Hematopoietic multipotent progenitor cell treated with erythropoietin and hydrocortisone succinate and interleukin-3 and kit ligand, for 6 days (in vitro differentiated cells): ENCODE measurements around the gene BNC2.

Source experiments
- DNase-seq: peaks from one replicate; pipeline ENCODE4 v3.0.0-alpha.2; 2015

BNC2 gene

DNA sequence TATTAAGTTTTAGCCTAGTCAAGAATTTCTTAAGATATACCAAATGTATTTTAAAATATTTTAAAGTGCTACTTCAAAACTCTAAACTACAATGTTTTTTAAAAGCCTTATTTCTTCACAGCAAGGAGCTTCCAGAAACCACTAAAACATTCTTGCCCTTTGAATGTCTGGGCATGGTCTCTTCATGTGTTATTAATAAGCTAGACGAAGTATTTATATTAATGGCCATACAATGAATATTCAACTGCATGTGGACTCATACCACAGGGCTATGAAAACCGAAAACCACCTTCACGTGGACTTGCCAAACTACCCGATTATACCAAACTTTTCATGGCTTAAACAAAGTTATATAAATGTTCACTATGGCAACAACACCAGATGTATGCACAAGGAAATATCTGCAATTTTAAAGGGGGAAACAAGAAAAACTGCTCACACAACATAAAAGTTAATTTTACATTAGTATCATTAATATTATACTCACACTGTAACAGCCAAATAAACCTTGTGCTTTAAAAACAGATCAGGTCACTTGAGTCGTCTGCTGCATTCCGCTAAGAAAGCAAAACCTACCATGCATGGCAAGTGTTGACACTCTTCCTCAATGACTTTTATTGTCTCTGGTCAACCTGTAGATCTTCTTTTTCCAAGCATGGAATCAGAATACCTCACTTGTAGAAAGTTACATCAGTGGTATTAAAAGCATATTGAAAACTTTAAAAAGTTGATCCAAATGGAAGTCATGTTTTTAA is 246.3 kb downstream of the BNC2 start:
- no peak for DNase-seq

DNA sequence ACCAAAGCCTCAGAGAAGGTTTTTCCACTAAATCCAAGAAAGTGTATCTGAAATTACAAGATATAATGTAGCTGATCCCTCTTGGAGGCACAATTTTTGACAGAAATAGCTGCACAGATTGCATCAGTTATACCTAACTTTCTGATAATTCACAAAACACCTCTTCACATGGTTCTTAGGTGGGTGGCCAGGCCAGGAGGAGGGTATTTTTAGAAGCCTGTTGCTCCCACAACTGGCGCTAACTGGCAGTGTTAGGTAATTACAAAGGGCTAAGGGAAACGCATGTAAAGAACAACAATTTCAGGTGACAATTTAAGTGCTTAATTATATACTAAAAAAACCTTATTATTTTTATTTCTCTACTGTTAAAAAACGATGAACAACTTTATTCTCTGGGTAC is 247.9 kb downstream of the BNC2 start:
- DNase-seq = no peak

DNA sequence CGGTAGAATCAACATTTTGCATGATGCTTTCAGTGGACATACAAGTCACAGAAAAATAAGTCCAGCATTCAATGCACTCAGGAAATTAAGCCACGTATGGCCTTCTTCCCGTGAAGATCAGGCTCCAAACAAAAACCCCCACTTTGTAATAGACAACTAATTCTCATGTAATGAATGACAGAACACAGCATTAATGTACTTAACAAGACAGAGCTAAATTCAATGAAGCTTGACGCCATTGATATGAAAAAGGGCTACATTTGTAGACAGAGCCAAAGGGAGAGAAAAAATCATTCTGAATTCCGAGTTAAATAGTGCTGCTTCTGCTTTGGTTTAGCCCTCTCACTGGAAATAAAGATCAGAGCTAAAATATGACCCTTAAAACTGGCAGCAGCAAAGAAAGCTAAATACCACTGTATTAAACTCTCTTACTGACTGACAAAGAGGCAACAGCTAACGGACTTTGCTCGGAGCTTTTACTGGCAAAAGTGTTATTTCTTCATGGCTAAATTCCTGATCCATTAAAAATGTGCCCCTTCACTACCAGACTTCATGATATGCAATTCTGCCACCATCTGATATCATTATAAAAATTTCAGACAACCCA is 250.5 kb downstream of the BNC2 start:
- no peak for DNase-seq

DNA sequence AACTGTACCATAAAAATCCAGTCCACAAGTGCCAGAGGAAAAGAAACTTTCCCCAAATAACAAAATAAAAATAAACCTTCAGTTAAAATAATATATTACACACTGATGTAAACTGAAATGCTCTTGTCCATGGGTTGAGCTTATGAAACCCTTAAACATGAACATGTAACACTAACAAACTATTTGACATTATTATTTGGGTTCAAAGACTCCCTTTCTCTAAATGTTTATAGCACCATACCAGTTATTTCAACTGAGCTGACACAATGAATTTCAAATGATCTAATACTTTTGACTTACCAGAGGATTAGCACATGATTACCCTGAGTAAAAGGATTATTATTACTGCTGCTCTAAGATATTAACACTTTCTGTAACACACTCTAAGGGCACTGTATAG is 251.1 kb downstream of the BNC2 start:
- no peak for DNase-seq

DNA sequence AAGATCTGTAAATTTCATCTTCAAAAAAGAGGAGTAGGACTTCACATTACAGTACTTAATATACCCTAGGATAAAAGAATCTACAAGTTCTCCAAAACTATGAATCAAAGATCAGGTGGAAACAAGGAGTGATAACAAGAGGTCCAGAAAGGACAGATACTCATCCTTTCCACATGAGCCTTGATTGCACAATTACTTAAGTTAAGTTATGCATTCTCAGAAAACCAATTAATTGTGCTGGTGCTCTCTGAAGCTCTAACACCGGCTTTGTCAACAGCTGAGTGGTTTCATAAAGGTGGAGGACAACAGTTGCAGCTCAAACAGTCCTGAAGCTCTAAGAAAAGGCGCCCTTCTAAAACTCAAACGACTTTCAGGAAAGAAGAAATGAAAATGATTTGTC is 251.9 kb downstream of the BNC2 start:
- no peak for DNase-seq

DNA sequence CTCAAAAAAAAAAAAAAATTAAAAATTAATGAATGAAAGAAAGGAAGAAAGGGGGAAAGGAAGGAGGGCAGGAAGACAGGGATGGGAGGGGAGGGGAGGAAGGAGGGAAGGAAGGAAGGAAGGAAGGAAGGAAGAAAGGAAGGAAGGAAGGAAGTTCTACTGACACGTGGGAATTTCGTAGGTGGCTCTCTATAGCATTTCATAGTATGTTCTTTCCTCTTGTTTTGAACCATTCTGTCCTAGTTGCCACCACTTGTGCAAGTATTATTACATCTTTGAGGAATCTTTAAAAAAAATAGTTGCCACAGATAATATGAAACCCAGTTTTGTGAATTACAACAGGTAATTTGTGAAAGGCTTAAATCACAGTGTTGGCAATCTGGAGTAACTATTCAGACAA is 253.8 kb downstream of the BNC2 start:
- DNase-seq = no peak

DNA sequence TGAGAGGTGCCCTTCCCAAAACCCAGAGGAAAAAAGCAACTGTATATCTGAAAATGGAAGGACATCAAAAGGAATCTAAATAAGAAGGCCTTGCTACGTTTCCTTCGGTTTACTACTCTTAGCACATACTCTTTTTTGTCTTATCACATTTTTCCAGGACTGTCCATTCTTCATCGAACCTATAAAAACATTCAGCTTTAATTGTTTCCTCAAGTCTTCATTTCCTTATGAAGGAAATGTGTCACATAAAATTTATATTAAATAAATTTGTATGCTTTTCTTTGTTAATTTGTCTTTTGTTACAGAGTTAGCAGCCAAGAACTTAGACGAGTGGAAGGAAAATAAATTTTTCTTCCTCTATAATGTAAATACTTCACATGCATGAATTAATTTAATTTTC is 255.0 kb downstream of the BNC2 start:
- no peak for DNase-seq

DNA sequence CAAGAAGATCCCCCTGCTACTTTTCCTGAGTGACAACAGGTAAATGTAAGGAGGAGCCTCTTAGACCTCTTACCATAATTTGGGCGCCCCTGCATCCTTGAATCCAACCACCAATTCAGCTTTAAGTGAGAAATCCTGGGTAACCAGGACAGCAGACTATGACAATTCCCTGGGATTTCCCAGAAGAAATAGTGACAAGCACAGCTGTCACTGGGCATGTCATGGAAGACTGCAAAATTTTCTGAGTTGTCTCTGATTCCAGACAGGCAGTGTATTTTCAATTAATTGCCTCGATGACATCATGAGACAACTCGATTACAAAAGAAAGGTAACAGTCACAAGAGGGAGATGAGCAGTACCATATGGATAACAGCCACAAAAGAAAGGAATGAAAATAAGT is 256.9 kb downstream of the BNC2 start:
- no peak for DNase-seq

DNA sequence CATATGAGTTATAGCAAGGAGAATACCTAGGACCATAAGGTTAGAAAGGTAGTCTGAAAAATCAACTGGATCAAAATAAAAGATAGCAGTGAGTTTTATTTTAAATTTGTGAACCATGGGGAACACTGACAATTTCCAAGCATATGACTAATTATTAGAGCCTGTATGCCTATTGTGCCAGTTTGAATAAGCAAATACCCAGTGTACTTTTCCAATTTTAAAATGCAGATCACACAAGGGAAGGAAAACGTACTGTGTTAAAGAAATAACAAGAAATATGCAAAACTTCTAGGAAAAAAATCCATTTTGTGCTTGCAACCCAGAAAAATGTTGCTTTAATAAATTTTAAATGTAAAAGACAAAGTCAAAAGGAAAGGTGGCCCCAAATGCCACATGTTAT is 257.4 kb downstream of the BNC2 start:
- DNase-seq = no peak

DNA sequence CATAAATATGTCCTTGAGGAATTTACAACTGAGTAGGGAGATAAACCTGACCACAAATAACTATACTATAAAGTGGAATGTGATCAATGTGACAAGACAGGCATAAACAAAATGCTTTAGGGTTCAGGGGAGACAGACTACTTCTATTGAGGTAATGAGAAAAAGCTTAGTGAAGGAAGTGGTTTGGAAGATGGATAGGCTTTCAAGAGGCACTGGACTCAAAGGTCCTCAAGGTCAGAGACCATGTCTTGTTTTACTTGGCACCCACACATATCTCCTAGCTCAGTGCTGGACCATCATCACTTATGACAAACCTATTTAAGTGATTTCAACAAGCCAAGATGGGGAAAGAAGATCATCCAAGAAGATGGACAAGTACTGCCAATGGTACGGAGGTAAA is 257.8 kb downstream of the BNC2 start:
- DNase-seq = no peak

DNA sequence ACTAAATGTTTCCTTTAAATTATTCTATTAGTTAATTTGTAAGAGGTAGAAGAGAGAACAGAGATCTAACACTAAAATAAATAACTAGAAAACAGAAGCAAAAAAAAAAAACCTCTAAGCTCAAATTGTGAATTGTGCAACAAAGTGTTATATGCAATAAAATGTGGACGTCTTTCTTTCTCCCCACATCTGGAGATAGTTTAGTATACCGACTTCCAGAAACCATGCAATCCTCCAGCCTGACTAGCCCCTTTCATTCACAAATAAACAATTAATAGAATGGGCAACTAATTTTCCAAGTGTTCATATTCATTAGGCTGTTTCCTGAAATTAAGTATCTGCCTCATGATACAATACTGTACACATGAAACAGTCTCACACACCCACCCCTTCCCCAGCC is 258.5 kb downstream of the BNC2 start:
- no peak for DNase-seq

DNA sequence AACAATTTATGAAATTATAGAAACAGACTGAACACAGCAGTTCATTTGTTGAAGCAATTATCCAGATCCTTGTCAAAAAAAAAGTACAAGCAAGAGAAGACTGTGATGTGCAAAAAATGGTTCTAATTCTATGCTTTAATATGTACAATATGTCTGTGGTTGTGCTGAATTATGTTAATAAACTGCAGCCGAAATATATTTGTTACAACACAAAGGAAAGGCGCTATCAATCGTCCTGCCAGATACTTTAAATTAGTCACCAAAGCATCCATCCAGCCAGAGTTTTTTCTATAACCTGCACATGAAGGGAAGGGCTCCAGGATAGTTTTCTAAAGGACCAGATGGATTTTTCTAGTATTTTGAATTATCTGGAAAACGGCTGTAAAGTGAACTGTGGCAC is 259.5 kb downstream of the BNC2 start:
- DNase-seq = no peak

DNA sequence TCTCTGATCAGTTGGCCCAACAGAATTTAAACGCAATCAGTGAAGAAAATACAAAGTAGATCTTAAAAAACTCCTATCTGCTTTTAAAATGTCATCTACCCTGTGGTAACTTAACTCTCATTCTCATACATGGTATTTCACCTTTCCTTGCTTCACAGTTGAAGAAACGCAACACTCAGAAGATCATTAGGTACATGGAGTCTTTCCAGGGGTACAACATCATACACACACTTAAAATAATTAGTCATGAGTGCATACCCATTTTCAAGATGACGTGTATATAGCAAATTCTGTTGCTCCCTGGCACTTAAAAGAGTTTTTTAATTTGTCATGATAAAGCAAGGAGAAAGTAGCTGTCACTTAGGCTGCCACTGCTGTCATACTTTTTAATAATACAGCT is 259.9 kb downstream of the BNC2 start:
- no peak for DNase-seq

DNA sequence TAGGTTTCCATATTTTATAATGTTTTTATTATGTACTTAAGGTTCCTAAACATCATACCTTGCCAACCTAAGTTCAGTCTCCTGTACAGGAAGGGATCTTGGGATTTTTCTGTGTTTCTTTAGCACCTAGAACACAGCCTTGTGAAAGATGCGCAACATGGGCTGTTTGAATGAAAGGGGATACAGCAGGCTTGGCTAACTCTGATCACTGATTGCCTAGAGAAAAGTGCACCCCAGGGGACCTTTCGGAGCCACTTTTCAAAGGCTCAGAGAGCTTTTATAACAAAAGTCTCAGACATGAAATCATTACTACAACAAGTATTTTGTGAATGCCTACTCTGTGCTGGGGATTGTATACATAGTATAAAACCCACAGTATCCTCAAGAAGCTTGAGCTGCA is 261.6 kb downstream of the BNC2 start:
- DNase-seq = no peak

DNA sequence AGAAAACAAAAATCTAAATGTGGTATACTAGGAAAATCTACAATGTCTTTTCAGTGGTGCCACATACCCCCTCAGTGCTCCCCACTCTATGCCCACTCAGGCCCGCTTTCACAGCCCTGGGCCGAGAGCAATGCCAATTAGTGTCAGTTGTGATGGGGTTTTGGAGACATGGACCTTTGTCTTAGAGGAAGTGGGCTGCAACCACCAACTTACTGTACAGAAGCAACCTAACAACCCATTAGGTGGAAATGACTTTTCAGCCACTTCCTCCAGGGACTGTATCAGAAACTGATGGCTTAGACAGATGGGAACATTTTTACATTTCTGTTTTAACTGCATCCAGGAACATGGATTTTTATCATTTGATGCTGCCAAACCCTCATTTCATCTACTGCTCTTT is 268.0 kb downstream of the BNC2 start:
- DNase-seq = no peak

DNA sequence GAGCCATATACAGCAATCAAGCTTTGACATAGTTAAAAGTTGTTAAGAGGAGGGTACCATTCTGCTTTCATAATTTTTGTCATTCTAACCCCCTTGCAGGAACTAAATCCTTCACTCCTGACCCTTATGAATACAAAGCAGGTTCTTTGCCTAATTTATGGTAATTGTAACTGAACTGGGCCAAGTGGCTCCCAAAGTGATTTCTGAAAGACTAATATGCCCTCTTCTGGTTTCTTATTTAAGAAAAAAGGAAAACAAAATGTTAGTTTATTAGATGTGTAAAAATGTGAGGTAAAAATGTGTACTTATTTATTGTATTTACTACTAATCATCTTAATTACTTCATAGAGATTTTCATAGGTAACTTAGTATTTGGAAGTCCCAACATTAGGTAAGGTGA is 268.5 kb downstream of the BNC2 start:
- no peak for DNase-seq

DNA sequence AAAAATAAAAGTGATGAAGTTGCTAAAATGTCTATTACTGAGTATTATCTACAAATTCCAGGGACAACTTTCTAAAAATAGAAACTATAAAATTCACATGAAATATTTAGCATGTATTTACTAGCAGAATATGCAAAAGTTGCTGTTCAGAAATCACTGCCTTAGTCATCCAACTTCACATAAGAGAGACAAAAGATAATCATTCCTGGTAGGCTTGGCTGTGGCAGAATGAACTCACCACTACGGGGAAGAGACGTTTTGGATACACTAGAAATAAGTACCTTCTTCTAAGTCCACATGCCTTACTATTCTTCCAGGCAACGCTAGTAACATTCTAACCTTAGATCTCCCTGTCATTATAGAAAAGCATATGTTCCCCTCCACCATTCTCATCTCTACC is 272.2 kb downstream of the BNC2 start:
- no peak for DNase-seq

DNA sequence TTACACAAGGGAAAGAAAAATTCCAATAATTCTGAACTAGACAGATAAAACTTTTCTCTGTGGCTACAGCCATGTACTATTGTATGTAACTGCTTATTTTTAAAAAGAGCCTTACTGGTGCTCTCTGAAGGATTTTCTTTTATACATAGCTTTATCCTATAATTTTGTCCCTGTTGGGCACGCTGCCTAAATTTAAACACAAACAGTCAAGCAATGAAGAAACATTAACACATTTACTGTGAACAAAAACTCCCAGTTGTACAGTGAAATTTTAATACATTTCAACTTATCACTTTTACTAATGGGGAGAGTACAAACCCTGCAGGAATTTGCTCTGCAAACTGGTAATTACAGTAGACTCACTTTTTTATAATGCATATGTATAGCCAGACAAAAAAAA is 273.3 kb downstream of the BNC2 start:
- no peak for DNase-seq

DNA sequence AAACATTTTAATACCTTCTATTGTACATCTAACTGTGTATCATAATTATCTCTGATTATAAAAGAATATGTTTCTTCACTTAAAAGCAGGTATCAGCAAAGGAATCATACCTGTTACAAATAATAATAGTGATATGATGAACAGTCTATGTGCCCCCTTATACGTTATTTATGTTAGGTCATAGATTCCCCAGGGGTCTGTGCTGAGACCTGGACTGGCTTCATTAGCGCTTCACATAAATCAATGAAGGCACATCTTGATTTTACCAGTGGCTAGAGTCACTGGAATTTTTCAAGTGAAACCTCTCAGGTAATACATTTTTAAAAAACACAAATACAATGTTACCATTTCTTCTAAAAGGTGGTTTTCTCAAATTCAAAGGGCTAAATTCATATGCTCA is 275.2 kb downstream of the BNC2 start:
- DNase-seq = no peak

DNA sequence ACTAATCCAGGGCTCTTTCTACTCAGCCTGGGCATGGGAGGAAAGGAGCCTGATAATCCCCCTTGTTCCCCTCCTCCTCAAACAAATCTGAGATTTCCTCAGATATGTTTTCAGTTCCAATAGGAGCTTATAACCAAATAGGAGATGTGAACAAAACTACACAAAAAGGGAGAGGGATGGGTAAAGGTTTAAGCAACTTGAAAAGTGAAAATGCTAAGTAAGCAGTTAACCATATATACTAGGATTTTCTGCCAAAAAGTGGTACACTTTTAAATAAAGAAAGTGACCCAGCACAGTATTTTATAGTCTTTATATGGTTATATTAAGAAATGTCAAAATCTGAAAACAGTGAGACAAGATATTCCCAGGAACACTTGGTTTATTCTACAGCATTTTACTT is 275.7 kb downstream of the BNC2 start:
- no peak for DNase-seq

DNA sequence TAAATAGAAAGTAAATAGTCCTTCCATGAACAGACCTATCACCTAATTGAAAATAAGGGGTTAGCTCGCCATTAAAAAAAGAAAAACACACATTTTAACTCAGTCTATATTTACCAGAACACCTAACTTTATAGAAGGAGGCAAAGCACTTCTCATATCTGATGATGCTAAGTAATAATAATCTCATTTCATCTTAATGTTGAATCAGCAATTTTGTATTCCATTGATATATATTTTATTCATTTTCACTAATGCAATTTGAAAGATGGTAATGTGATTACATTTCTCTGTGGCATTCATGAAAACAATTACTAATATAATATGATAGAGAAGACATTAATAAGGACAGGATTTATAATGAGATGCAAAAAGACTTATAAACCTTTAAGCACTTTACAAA is 276.7 kb downstream of the BNC2 start:
- DNase-seq = no peak

DNA sequence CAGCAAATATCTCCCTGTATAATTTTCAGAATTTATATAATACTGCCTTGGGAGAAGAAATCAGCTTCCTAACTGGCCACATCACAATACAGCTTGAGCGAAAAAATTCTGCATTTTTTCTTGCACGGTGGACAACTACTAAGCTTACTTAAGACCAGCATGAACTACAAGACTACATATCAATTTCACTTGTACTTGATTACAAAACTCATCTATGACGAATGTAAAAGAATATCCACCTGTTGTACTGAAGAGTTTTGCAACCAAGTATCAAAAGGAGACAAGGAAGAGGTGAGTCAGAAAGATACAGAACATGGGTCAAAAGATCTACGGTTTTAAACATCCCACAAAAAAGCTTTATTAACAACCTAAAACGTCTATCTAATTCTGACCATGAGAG is 279.4 kb downstream of the BNC2 start:
- DNase-seq = no peak

DNA sequence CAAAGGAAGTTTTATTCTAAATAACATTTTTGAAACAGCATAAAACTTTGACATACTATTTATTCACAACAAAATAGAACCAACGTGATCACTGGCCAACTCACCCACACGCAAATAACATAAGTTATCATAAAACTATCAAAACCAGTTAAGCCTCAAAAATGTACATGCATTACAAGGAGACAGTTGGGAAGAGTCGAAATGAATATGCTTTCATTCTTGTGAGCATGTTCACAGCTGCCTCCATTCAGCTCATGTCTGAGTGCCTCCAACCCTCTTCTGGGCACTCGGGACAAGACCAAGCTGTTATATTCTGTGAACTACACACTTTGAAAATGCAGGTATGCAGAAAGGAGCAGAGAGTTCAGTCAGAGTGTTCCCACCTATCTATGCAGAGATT is 284.9 kb downstream of the BNC2 start:
- no peak for DNase-seq

DNA sequence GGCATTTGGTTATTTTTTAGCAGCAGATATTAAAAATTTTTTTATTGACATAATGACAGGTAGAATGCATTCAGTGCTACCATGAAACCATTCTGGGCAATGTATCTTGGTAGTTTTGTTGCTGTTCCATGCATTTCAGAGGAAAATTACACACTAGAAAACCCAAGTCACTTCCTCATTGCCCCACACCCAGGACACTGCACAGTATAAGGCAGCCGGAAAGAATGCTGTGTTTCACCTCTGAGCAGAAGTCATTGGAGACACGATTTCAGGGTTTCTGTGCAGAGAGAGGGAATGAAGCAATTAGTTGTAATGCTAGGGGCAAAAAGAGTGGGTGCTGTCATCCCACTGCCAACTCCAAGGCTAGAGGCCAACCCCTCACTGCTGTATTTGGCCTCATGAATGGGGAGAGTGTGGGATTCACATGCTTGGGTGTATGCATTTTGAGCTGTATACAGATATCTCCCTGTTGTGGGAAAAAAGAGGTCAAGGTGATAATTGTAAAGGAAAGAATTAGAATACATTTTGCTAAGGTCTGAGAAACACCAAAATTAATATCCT is 290.5 kb downstream of the BNC2 start:
- no peak for DNase-seq

DNA sequence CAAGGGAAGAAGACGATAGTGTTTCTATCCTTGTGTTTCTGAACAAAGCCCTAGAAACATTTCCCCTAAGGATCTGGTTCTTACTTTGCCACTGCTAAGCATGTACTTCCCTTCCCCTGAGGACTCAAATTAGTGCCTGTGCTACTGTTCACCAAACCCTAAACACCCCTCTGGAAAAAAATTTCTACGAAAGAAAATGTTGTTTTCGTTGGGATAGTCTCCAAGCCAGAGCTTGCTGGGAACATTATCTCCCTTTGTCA is 294.6 kb downstream of the BNC2 start:
- DNase-seq = no peak
